Stimulated activated CD4-positive, alpha-beta T cell treated with anti-CD3 and anti-CD28 coated beads, TNF-alpha, amount 100 ng/mL, for 1 hour (primary cell): ENCODE measurements around the gene BIK.
A peak's percentile ranks its signal among the peaks of the same experiment; 100 is the strongest.
"Not testable (repeated sequence)": the region's sequence is repeated elsewhere in the genome, so short reads cannot be mapped to it uniquely, and the experiment has no call there.

Experiments used
- DNase-seq, 3 donors: peaks; one replicate each; pipeline ENCODE4 v3.0.0-alpha.2; 2020; ENCODE audit warnings: low read depth in 3 of 3, low spot score in 1 of 3

Gene BIK

DNA sequence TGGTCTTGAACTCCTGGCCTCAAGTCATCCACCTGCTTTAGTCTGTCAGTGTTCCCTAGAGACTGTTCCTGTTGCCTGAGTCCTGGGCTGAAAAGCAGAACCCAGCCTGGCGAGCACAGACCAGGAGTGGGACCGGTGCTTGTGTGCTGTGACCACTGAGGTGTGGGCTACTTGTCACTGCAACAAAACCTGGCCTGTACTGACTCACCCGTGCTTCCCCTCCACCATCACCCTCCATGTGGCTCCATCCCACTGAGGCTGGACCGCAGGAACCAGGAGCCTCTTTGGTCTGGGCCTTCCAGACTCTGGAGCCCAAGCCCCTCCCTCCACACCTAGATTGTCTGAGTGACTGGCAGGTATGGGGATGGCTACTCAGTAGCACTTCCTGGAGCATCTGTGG, 24.0 kb downstream of the BIK start:
- no peak for DNase-seq

DNA sequence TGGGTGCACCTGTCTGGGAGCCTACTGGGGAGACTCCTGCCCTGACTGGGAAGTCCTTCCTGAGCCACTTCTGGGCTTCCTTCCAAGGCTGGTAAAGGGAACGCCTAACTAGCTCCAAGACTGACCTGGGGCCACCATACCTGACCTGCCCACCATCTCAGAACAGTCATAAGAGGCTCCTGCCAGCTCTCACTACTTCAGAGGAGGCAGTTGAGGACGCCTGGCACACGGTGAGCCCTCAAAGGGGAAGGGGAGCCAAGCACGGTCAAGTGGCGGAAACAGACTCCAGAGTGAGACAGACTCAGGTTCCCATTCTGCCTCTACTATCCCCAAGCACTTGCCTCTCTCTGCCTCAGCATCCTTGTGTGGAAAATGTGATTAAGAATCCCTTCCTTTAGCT, 25.0 kb downstream of the BIK start:
- DNase-seq: no peak

GRCh38 chr22:43136255-43136654, 25.7 kb downstream of the BIK start:
- peak in 1 of 3 donors; percentile 5 for DNase-seq

DNA sequence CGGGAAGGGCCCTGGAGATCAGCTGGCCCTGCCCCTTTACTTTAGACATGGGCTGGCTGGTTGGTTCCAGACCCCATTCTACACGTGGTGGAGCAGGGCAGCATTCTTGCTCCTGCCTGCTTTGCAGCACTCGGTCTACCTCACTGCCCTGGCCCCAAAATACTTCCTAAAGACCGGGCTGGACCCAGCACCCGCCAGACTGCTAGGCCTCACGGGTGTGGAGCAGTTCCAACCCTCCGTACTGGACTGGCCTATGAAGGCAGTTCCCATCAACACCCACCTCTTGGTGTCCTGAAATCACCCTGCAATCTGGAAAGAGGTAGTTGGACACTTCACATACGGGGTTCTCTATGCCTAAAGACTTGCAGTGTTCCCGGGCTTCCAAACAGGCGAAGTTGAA, 26.3 kb downstream of the BIK start:
- no peak for DNase-seq

DNA sequence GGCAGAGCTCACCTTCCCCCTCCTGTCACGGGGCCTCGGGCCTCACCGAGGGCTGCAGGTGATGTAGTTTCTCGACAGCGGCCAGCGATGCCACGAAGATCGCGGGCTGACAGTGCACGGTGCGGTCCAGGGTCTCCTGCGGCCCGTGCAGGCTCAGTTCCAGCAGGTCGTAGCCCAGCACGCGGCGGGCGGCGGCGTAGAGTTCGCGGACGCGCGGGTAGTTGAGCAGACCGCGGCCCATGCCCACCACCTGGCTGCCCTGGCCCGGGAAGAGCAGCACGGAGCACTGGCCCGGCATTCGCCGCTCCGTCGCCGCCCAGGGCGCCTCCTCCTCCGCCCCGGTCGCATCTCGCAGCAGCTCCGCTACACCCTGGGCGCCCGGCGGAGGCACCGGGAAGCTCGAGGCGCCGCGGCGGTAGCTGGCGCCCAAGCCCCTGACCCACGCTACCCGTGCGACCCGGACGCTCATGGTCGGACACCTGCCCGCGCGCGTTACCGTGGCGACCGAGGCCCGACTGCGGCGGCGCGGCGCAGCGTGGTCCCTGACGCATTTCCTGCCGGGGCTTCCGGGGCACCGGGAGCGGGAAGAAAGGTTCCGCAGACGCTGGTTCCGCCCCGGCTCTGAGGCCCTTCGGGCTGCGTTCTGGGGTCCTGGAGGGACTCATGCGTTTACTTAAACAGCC, 32.5 kb downstream of the BIK start, which contains the start of gene MCAT:
TSS of gene MCAT (minus strand) at position 519 of the 683 bp plus-strand sequence. CDS start at position 469, 50 bp downstream.
- DNase-seq: peak; percentile 45 to 74 (median 53)

DNA sequence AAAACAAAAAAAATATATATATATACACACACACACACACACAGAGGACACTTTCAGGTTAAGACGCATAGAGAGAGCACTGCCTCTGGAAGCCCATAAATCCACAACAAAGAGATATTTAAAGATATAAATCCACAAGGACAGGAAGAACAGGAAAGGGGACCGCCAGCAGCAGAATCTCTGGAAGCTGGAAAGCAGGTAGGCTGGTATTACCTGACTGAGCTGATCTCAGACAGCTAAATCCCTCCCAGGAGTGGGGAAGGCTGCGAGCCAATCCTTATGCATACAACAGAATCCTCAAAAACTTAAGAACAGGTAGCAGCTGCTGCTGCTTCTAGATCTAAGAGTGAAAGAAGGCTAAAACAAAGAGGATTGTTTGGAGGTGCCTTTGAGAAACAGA, 34.4 kb downstream of the BIK start:
- no peak for DNase-seq

- not testable (repeated sequence) for DNase-seq
Observed at GRCh38 chr22:43145371-43145770, 34.8 kb downstream of the BIK start.

DNA sequence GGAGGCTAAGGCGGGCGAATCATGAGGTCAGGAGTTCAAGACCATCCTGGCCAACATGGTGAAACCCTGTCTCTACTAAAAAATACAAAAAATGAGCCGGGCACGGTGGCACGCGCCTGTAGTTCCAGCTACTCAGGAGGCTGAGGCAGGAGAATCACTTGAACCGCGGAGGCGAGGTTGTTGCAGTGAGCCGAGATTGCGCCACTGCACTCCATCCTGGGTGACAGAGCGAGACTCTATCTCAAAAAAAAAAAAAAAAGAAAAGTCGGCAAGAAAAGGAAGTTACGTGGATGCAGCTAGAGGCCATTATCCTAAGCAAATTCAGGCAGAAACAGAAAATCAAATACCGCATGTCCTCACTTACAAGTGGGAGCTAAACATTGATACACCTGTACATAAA, 35.8 kb downstream of the BIK start:
- DNase-seq: not testable (repeated sequence)

DNA sequence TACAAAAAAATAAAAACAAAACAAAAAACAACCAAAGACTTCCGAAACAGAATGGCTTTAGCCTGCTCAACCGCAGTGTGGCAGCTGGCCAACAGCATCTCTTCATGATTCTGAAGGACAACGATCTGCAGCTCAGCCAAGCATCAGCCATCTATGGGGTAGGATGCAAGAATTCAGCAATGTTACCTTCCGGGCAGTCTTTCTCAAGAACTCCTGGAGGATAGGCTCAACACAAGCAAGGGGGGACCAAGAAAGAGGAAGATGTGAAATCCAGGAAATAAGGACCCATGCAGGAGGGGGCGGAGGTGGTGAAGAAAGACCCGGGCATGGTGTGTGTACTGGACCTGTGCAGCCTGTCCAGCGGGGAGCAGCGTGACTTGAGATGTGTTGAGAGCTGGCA, 37.3 kb downstream of the BIK start:
- no peak for DNase-seq

DNA sequence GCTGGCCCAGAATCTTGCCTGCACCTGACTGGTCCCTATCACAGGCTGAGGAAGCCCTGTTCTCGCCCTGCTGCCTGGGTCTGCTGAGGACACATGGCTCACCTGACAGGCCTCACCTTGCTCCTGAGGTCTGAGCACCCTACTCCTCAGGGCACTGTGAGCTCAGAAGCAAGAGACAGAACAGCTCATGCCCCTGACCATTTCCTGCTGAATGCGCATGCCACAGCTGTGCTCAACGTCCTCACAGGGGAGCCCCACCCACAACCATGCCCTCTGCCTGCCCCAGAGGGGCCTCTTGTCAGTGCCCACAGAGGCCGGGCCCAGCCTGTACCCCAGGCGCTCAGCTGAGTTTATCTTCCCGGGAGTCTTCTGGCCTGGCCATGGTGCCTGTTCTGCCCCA, 38.0 kb downstream of the BIK start:
- DNase-seq: no peak

GRCh38 chr22:43150731-43151206, 40.2 kb downstream of the BIK start:
- no peak for DNase-seq

GRCh38 chr22:43151251-43152002, 40.9 kb downstream of the BIK start, which contains the start of gene TSPO:
TSS of gene TSPO (plus strand) at chr22:43151559. CDS start at chr22:43159239, 7,680 bp downstream.
- DNase-seq: peak; percentile 13 to 59 (median 22)

DNA sequence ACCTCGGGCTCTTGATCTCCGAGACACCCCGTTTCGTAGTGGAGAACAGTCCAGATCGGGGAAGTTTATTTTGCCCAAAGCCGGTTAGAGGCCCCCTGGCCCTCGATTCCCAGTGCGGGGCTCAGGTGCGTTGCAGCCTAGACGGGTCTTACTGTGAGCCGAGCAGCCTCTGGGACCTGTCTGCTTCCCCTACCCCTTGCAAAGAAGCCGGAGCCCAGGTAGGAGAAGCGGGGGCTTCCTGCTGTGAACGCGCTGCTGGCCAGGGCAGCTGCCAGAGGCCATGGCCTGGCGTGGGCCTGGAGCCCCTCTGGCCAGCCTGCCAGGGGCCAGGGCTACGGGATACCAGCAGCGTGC, 41.4 kb downstream of the BIK start:
- DNase-seq: no peak

GRCh38 chr22:43152357-43153071, 42.0 kb downstream of the BIK start:
- peak; percentile 9 to 42 (median 12) for DNase-seq

DNA sequence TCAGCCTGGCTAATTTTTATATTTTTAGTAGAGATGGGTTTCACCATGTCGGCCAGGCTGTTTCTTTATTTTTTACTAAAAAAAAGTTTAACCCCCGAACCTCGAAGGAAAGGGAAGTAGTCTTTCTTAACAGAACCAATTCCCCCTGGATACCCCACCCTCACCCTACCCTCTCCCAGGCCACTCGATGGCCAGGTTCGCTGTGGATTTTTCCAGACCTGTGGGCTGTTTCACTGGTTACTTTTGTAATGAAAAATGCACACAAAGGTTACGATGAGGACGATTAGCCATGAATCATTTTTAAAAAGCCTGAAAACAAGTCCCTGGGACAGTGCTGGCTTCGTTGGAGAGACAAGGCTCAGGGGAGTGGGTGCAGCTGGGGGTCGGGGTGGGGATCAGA, 43.3 kb downstream of the BIK start:
- no peak for DNase-seq

DNA sequence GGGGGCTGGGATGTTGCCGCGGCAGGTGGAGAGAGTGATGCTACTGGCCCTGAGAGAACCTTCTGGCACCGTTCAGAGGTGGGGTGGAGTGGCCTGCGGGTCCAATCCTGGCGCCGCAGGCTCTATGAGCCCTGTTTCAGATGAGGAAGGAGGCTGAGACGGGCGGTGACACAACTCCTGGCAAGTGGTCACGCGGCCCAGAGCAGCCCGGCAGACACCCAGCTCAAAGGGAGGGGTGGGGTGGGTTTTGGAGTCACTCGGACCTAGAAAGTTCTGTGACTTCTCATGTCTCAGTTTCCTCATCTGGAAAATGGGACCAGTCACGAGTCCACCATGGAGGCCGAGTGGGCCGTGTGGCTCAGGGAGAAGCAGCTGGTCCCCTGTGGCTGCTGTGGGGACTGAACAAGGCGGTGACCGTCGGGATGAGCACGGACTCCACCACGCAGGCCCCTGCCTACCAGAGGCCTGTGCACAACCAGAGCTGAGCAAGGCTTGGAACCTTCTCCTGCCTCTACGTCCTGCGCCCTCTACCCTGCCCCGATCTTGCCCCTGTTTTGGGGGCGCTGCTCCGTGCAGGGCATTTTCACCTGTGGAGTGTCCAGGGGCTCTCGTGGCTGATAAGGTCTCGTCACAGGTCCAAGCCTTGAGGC, 44.5 kb downstream of the BIK start:
- DNase-seq: no peak

GRCh38 chr22:43155789-43156188, 45.2 kb downstream of the BIK start:
- no peak for DNase-seq

DNA sequence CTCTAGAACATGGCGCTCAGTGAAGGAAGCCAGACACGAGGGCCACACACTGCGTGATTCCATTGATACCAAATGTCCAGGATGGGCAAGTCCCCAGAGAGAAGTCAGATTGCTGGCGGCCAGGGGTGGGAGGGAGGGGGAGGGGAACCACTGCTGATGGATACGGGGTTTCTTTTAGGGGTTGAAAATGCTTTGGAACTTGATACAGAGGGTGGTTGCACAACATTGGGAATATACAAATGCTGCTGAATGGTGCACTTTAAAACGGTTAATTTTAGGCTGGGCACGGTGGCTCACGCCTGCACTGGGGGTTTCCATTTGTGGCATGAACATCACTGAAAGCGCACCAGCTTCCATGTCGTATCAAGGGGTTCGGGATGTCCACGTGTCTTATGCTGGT, 45.9 kb downstream of the BIK start:
- DNase-seq: no peak

GRCh38 chr22:43157874-43158546, 47.5 kb downstream of the BIK start:
- no peak for DNase-seq

DNA sequence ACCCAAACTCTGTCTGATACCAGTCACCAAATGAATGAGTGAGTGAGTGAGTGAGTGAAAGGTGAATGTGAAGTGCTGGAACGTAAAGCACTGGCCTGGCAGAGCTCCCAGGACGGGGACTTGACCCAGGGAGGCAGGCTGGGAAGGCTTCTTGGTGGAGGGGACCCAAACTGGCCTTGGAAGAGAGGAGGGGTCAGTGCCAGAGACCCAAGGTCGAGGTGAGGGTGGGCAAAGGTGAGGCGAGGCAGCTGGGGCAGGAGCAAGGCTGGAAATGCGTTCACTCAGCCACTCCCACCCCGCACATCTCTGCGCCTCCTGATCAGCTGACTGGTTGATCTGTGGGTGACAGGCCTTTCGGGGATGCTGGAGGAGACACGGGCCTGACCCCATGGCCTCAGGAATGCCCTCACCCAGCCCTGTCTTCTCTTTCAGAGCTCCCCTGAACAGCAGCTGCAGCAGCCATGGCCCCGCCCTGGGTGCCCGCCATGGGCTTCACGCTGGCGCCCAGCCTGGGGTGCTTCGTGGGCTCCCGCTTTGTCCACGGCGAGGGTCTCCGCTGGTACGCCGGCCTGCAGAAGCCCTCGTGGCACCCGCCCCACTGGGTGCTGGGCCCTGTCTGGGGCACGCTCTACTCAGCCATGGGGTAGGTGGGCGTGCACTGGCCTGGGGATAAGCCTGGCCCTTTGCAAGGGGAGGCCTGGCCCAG, 48.4 kb downstream of the BIK start:
- DNase-seq: no peak
